Activated T-helper 9 cell treated with anti-CD3 and anti-CD28 coated beads, Interleukin-2, amount 50 U/mL, for 16 hours (primary cell): ENCODE data around the gene EMX1.

Source experiments
- DNase-seq: peaks from one replicate; pipeline ENCODE4 v3.0.0-alpha.2; 2020; ENCODE audit warnings: low read depth

The EMX1 gene

GRCh38 chr2:72958542-72959385, 41.4 kb downstream of the EMX1 start:
- DNase-seq: no peak

GRCh38 chr2:72959554-72959953, 42.2 kb downstream of the EMX1 start:
- no peak for DNase-seq

- DNase-seq: no peak
Observed at GRCh38 chr2:72959995-72960981, 43.0 kb downstream of the EMX1 start.

GRCh38 chr2:72961036-72961720, 43.9 kb downstream of the EMX1 start:
- DNase-seq: no peak

- DNase-seq: no peak
Observed at GRCh38 chr2:72961853-72962468, 44.6 kb downstream of the EMX1 start.

GRCh38 chr2:72962911-72963310, 45.6 kb downstream of the EMX1 start:
- DNase-seq: no peak

GRCh38 chr2:72963423-72964145, 46.3 kb downstream of the EMX1 start:
- DNase-seq: no peak

- no peak for DNase-seq
Observed at GRCh38 chr2:72964146-72964525, 46.8 kb downstream of the EMX1 start.

- DNase-seq: no peak
Observed at GRCh38 chr2:72965016-72965415, 47.7 kb downstream of the EMX1 start.

- DNase-seq: no peak
Observed at GRCh38 chr2:72965770-72966450, 48.6 kb downstream of the EMX1 start.

- DNase-seq: no peak
Observed at GRCh38 chr2:72968286-72968685, 51.0 kb downstream of the EMX1 start.

GRCh38 chr2:72969706-72970105, 52.4 kb downstream of the EMX1 start:
- DNase-seq: no peak

GRCh38 chr2:72971036-72971435, 53.7 kb downstream of the EMX1 start:
- no peak for DNase-seq

GRCh38 chr2:72972352-72973136, 55.2 kb downstream of the EMX1 start:
- no peak for DNase-seq

GRCh38 chr2:72973137-72973535, 55.8 kb downstream of the EMX1 start:
- no peak for DNase-seq

- DNase-seq: no peak
Observed at GRCh38 chr2:72973566-72974435, 56.5 kb downstream of the EMX1 start.

GRCh38 chr2:72974436-72974754, 57.1 kb downstream of the EMX1 start:
- no peak for DNase-seq

GRCh38 chr2:72975017-72975416, 57.7 kb downstream of the EMX1 start:
- no peak for DNase-seq

GRCh38 chr2:72979896-72980295, 62.6 kb downstream of the EMX1 start:
- no peak for DNase-seq
